Measurements from ENCODE around the gene TMC7. TPM values are rescaled to one million over a fixed set of nuclear protein-coding genes. Genes with fewer than 3 reads are reported as not detected.

The TMC7 gene
- total and polyA plus RNA-seq, 2 of the 8 experiments (the other 6 are each of a cell fraction or from before 2014, with no cell fraction given), result 2.3 to 2.6 TPM

GRCh38 chr16:18966791-18967190, 16.9 kb upstream of the TMC7 start (continued):
- no peak for TF ChIP-seq CBX8 (IDR thresholded peaks at IDR 0.05; ENCODE audit: borderline replicate concordance, low read depth, low read length)
- no peak for TF ChIP-seq TAF1 (IDR thresholded peaks at IDR 0.05; ENCODE audit: low read depth, low read length)
- TF ChIP-seq CHD1 (IDR thresholded peaks at IDR 0.05; ENCODE audit: low read depth, low read length), result no peak
- no peak for TF ChIP-seq BCL11A (IDR thresholded peaks at IDR 0.05; ENCODE audit: low read depth in 2 of 2, low read length in 2 of 2)
- no peak for TF ChIP-seq SP1 (IDR thresholded peaks at IDR 0.05; ENCODE audit: low read depth, low read length)
- no peak for TF ChIP-seq FOSL1 (IDR thresholded peaks at IDR 0.05; ENCODE audit: insufficient read depth, low read depth, low read length)

Data from H1 (cell line).